RWPE2 (cell line): ENCODE measurements around the gene PADI1.

Source experiments
- ATAC-seq: fragments of 200-7000 bp; cut with Tn5 transposase; 3 replicates; pipeline ENCODE4 v1.9.1; 2021; ENCODE audit warnings: low read depth
- DNase-seq: peaks from one replicate; pipeline ENCODE4 v3.0.0-alpha.2; 2020; ENCODE audit warnings: low spot score
- H3K27ac ChIP-seq: fragments of 450-650 bp; 2 replicates; pipeline ENCODE4 v1.5.1; 2017; ENCODE audit warnings: mild to moderate bottlenecking; ENCODE audit not compliant: poor library complexity, severe bottlenecking
- H3K27me3 ChIP-seq: fragments of 250-450 bp; sonication (Bioruptor Pico); 2 replicates; pipeline ENCODE4 v1.5.1; 2021; ENCODE audit warnings: mild to moderate bottlenecking, moderate library complexity; ENCODE audit not compliant: insufficient read depth, poor library complexity, severe bottlenecking
- H3K36me3 ChIP-seq: fragments of 250-450 bp; sonication (Bioruptor Pico); 2 replicates; pipeline ENCODE4 v1.5.1; 2020; ENCODE audit warnings: low read depth, mild to moderate bottlenecking, moderate library complexity
- H3K4me1 ChIP-seq: fragments of 250-450 bp; sonication (Bioruptor Pico); 2 replicates; pipeline ENCODE4 v1.5.1; 2021; ENCODE audit warnings: mild to moderate bottlenecking, moderate library complexity; ENCODE audit not compliant: insufficient read depth, poor library complexity, severe bottlenecking
- H3K4me3 ChIP-seq: fragments of 250-450 bp; sonication (Bioruptor Pico); 2 replicates; pipeline ENCODE4 v1.5.1; 2021; ENCODE audit warnings: mild to moderate bottlenecking, moderate library complexity; ENCODE audit not compliant: severe bottlenecking
- H3K9me3 ChIP-seq: fragments of 250-450 bp; sonication (Bioruptor Pico); 2 replicates; pipeline ENCODE4 v1.5.1; 2021; ENCODE audit warnings: mild to moderate bottlenecking, moderate library complexity; ENCODE audit not compliant: severe bottlenecking
- CTCF ChIP-seq: fragments of 450-650 bp; IDR thresholded peaks from one replicate; pipeline ENCODE4 v1.5.1; 2017; ENCODE audit warnings: mild to moderate bottlenecking, moderate library complexity; ENCODE audit not compliant: poor library complexity, severe bottlenecking

The PADI1 gene

GRCh38 chr1:17230106-17230505 is 25.2 kb downstream of the PADI1 start:
- peak overlapping the region; percentile 100 for H3K27ac ChIP-seq
- no peaks in the 10 kb centered on the region for H3K9me3 ChIP-seq
- no peak for TF ChIP-seq CTCF
- peaks cover 49% of the 10 kb centered on the region for H3K4me1 ChIP-seq
- DNase-seq (no peak), ATAC-seq (no peak)
- H3K4me3 ChIP-seq: no peak overlapping the region
- H3K27me3 ChIP-seq: no peaks in the 10 kb centered on the region
- no peaks in the 10 kb centered on the region for H3K36me3 ChIP-seq

DNA sequence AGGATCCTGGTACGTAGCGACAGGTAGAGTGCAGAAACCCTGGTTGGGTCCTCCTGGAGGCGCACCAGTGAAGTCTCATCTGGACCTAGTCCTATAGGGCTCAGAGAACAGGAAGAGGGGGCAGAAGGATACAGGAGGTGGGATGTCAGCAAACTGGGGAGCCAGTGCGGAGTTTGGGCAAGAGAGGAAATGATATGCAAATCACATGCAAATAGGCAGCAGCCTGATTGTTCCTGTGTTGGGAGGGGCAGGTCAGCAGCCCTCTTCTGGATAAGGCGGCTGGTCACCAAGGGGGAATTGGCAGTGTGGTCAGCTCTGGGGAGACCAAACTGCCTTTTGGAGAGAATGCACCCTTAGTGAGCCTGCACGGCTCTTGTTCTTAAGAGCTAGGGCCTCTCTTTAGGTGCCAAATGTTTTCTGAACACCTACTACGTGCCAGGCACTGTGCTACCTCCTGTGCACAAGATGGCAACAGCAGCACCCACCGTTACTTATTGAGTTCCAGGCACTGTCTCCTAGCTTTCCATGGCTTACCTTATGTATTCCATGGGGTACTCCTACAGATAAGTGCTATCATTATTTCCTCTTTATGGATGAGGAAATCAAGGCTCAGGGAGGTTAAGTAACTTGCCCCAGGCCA is 25.9 kb downstream of the PADI1 start:
- H3K36me3 ChIP-seq: no peaks in the 10 kb centered on the region
- H3K27me3 ChIP-seq: no peaks in the 10 kb centered on the region
- H3K27ac ChIP-seq: peak overlapping the region; percentile 100
- H3K4me3 ChIP-seq: no peak overlapping the region
- TF ChIP-seq CTCF: no peak
- peaks cover 48% of the 10 kb centered on the region for H3K4me1 ChIP-seq
- ATAC-seq (no peak), DNase-seq (no peak)
- no peaks in the 10 kb centered on the region for H3K9me3 ChIP-seq

DNA sequence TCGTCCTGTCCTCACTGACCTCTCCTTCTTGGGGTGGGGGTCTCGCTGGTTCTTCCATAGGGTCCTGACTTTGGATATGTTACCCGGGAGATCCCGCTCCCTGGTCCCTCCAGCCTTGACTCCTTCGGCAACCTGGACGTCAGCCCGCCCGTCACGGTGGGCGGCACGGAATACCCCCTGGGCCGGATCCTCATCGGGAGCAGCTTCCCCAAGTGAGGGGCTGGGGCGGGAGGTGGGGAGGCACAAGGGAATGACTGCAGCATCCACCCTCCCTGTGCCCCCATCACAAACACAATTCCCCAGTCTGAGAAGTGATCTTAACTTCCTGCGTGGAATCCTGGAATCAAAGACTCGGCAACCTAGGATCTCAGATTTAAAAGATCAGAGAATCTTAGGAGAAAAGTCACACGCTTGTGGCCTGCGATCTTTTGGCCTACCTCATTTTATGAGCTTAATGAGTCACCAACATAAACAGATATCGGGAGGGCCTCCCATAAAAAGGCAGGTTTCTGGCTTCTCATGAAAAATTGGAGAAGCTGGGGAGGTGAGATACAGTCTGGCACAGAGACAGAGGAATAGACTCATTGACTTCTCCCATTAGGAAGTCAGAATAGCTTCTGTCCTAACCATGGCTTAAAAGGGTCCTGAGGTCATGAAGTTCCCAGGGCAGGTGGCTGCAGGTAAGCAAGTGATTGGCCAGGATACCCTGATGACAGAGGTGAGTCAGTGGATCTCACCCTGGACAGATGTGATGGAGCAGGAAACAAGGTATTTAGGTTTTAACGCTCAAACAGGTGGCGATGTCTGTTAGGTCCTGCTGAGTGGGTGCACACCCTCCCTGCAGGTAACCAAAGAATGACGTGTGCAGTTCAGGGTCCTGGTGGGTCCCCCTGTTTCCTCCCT is 28.1 kb downstream of the PADI1 start:
- ATAC-seq (peak; percentile 66), DNase-seq (peak; percentile 85)
- Histone ChIP-seq H3K27ac (peak overlapping the region; percentile 100), H3K27me3 (no peaks in the 10 kb centered on the region), H3K4me3 (no peak overlapping the region), H3K9me3 (no peaks in the 10 kb centered on the region), H3K36me3 (no peaks in the 10 kb centered on the region), H3K4me1 (peaks cover 41% of the 10 kb centered on the region)
- TF ChIP-seq CTCF: no peak

DNA sequence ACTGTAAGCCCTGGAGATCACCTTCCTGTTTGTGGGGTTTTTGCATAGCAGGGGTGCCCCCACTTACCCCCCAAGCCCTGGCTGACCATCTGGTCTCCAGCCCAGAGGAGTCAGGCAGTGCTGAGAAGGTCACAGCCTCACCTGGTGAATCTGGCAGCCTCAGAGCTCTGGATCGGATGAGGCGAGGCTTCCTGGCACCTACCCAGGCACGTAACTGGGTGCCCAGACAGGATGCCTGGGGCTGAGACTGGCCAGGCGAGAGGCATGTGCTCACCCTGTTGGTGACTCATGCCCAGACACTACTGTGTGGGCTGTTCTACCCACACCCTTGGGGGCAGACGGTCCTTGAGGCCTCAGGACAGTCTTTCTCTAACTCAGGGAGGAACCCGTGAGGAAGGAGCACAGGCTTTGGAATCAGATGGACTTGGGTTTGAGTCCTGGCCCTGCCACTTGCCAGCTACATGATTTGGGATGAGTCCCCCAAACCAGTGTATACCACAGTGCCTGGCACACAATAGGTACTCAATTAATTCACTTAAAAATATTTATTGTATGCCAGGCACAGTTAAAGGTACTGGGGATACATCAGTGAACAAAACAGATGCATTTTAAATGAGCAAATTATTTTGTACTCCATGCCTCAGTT is 28.9 kb downstream of the PADI1 start:
- ATAC-seq (peak; percentile 79), DNase-seq (peak; percentile 99)
- H3K27ac ChIP-seq: peak overlapping the region; percentile 100
- H3K27me3 ChIP-seq: no peaks in the 10 kb centered on the region
- TF ChIP-seq CTCF: no peak
- no peaks in the 10 kb centered on the region for H3K36me3 ChIP-seq
- no peak overlapping the region for H3K4me3 ChIP-seq
- H3K4me1 ChIP-seq: peaks cover 41% of the 10 kb centered on the region
- no peaks in the 10 kb centered on the region for H3K9me3 ChIP-seq
